GM21529 (cell line): ENCODE results near the gene CCDC158.
"Not testable (repeated sequence)": the region's sequence is repeated elsewhere in the genome, so short reads cannot be mapped to it uniquely, and the experiment has no call there.

ENCODE experiments used
- ATAC-seq: cut with Tn5 transposase; IDR thresholded peaks from one replicate; pipeline ENCODE4 v1.9.1; 2021; ENCODE audit not compliant: unreplicated experiment

Gene CCDC158

GRCh38 chr4:76312457-76312856 is 108.5 kb downstream of the CCDC158 start:
- no peak for ATAC-seq

DNA sequence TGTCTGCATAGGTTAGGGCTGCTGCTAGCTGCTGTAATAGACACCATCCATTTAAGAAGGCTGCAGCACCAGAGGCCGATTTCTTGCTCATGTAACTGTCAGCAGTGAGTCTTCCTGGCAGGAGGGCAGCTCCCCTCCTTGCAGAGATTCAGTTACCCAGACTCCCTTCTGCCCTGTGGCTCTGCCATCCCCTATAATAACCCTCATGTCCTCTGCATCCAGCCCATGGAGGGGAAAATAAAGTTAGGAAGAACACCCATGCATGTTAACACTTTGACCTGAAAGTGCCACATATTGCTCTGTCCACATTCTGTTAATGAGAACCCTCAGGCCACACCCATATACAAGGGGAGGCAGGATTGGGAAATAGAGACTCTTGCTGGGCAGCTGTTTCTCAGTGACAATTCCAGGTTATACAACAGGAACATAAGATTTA is 109.0 kb downstream of the CCDC158 start:
- ATAC-seq, result no peak

DNA sequence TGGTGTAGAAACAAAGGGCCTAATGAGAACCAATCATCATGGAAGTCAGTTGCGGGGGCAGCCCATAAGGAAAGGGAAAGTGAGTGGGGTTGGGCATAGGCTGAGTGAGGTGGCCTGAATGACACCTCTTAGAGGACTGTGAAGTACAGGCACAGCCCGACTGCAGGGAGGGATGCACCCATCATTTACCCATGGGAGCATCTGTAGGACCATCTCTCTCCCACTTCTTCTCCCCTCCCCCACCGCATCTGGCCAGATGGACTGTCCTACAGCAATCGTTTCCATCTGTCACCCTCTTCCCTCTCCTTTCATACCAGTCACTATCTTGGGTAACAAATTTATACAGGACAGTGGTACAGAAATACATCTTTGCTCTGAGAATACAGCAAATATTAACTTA is 110.3 kb downstream of the CCDC158 start:
- ATAC-seq, result no peak

DNA sequence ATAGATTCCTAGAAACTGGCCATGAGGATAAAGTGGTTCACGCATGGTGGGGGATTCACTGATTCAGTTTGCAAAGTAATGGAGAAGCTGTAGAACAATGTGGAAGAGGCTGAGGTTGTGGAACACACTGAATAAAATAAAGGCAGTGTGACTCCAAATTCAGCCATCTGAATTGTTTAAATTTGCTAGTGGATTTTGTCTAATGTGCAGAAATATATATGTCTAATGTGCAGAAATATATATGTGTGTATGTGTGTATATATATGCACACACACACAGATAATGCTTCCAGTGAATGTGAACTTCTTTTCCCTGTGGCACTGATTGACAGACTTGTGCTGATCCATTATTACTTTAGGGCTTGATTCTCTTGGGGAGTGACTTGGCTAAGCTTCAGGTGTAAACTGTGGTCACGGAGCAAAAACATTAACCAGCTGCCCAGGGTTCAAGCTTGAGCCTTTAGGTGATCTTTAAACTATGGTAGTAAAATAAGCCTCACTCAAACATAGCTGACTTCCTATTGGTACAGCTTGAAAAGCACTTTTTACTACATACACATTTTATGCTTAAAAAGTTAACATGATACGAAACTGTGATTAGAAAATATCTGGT is 110.9 kb downstream of the CCDC158 start:
- ATAC-seq, result no peak

DNA sequence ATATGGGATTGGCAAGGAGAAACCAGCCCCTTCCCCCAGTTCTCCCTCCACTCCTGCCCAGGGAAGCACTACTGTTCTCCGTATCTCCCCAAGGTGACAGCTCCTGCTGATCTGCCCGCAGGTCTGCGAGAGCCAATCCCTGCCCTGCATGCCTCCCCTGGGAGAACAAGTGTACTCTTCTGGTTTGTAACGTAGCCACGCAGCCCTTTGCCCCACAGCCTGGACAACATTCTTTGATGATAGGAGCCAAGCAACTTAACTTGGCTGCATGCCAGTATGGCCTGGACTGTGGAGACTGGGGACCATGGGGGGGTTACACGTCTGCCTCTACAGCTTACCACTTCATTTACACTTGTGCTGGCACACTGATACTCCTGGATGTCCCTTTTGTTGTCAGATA is 112.4 kb downstream of the CCDC158 start:
- no peak for ATAC-seq

GRCh38 chr4:76307660-76308014 is 113.3 kb downstream of the CCDC158 start:
- ATAC-seq, result no peak

- no peak for ATAC-seq
Measured at GRCh38 chr4:76306882-76307659, 113.9 kb downstream of the CCDC158 start.

GRCh38 chr4:76305971-76306881 is 114.7 kb downstream of the CCDC158 start, which contains the start of gene STBD1:
TSS of gene STBD1 (plus strand) at chr4:76306733. CDS start at chr4:76306770, 37 bp downstream.
- ATAC-seq, result no peak

DNA sequence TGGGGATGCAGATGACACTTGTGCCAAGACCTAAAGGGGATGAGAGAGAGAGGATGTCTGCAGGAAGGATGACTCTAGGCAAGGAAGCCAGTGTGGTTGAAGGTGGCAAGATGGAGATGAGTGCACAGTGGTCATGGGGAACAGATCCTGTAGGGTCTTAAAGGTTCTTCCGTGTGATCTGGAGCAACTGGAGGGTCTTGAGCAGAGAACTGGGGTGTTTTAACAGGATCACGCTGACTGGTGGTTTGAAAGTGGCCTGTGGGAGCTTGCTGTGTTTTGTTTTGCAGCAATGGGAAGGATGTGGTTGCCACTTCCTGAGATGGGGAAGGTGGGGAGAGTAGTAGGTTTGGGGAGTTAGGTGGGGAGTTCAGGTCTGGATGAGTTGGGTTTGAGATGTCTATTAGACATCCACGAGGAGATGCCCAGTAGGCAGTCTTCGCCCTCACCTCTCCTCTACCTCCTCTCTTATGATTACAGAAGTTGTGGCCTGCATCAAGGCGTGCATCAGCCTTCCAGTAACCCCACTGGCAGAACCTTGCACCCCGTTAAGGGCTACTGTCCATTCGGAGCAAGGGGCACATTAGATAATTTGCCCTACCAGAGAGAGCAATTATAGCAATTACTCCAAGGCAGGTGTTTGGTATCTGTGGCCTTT is 115.8 kb downstream of the CCDC158 start:
- ATAC-seq, result no peak

- ATAC-seq, result no peak
Measured at GRCh38 chr4:76302826-76303438, 118.0 kb downstream of the CCDC158 start.

DNA sequence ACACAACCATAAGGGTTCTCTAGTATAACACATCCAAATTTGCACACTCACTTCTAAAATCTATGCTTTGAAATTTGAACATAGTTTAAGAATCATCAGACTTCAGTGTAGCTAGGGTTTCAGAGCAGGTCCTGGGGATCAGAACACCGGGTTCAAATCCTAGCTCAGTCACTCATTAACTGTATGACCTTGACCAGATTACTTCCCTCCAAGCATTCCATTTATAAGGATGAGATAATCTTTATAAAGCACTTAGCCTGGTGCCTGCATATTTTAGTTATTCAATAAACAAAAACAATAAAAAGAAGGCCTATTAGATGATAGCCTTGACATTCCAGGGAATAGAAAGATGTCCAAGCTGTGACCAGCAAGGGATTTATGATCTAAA is 119.2 kb downstream of the CCDC158 start:
- no peak for ATAC-seq

DNA sequence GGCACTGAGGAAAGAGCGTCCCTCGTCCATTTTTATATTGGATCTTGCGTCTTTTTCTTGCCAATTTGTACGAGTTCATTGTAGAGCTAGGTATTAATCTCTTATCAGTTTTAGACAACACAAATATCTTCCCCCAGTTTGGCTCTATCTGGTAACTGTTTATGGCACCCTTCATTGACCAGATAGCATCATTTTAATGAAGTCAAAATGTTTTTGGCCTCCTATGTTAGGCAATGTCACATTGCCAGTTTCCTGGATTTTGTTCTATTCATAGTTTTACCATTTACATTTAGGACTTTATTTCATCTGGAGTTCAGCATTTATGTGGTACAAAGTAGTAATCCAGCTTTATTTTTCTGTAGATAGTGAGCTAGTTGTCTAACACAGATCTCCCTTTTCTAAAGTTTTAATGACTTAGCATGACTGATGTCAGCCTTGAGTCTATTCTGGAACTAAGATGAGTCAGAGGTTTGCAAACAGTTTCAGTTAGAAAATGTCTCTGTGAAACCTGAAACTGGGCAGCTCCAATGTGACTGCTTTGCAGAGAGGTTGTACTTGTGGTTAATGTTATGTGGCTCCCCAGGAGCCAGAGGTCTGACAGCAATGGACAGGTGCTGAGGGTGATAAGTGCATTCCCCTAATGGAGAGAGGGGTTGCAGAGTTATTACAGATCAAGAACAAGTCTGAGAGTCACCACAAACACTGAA is 119.7 kb downstream of the CCDC158 start:
- peak; percentile 98 for ATAC-seq

DNA sequence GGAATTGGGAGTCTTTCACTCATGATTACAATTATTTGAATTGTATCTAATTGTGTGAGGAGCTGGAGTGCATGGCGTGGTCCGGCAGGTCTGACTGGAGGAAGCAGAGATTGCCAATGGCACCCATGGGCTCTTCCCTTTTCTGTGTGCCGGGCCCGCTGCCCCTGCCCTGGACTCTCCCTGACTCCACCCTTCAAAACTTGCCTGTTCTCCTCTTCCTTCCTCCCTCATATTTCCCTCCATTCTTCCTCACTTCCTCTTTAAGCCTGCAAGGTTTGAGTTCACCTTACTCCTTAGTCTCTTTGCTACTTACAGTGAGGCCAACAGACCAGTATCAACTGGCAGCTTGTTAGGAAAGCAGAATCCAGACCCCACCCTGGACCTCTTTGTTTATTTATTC is 120.9 kb downstream of the CCDC158 start:
- ATAC-seq, result no peak

DNA sequence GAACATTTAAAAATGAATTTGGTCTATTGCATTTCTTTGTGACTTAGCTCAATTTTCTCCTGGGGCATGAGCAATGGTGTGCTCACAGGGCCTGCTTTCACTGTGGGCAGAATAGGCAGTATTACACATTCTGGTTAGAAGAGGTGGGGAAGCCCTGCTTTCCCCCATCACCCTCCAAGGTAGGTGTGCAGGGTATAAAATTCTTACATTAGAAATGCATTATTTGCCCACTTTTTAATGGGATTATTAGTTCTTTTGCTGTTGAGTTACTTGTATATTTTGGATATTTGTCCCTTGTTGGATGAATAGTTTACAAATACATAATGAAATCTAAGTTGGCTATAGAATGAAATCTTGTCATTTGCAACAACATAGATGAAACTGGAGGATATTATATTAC is 122.7 kb downstream of the CCDC158 start:
- no peak for ATAC-seq

DNA sequence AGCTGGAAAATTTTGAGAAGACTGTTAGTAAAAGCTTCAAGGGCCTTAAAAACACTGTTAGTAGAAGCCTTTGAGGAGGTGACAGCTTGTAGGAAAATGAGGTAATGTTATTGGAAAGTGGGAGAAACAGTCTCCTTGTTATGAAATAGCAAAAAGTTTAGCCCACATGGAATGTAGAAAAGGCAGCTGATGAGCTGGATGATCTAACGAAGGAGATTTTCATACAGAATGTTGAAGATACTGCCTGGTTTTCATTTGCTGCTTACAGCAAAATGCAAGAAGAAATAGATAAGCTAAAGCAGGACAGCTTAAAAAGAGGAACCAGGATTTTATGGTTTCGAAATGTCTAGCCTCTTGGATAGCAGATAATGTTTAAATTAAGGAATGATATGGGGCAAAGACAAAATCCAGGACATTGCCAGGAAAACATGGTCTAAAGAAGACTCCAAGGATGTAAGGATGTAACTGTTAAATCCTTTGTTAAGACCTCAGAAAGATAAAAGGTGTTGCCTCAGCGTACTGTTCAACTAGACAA is 124.6 kb downstream of the CCDC158 start:
- ATAC-seq, result no peak

GRCh38 chr4:76293772-76294171 is 127.2 kb downstream of the CCDC158 start:
- ATAC-seq, result no peak

DNA sequence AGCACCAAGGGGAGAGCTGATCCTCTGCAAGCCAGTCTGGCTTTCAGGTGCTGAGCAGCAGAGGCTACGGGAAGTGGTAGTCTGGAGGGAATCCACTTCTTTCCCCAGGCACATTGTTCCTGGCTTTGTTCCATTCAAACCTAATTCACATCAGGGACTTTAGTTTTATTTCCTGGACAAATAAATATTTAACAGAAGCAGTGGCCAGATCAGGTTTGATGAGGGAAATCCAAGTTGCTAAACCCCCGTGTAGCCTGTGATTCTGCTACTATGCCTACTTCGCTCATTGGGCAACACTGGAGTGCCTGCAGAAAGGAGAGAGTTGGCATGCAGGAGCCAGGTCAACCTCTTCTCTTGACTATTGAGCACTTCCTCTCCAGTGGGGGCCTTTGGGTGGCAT is 128.2 kb downstream of the CCDC158 start:
- no peak for ATAC-seq

DNA sequence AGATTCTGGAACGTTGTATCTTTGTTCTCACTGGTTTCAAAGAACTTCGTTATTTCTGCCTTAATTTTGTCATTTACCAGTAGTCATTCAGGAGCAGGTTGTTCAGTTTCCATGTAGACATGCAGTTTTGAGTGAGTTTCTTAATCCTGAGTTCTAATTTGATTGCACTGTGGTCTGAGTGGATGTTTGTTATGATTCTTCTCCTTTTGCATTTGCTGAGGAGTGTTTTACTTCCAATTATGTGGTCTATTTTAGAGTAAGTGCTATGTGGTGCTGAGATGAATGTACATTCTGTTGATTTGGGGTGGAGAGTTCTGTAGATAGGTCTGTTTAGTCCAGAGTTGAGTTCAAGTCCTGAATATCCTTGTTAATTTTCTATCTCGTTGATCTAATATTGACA is 133.1 kb downstream of the CCDC158 start:
- not testable (repeated sequence) for ATAC-seq

- no peak for ATAC-seq
Measured at GRCh38 chr4:76283900-76284299, 137.0 kb downstream of the CCDC158 start.
